ENCODE data around the gene CBARP.
A peak's percentile ranks its signal among the peaks of the same experiment; 100 is the strongest.

The CBARP gene

DNA sequence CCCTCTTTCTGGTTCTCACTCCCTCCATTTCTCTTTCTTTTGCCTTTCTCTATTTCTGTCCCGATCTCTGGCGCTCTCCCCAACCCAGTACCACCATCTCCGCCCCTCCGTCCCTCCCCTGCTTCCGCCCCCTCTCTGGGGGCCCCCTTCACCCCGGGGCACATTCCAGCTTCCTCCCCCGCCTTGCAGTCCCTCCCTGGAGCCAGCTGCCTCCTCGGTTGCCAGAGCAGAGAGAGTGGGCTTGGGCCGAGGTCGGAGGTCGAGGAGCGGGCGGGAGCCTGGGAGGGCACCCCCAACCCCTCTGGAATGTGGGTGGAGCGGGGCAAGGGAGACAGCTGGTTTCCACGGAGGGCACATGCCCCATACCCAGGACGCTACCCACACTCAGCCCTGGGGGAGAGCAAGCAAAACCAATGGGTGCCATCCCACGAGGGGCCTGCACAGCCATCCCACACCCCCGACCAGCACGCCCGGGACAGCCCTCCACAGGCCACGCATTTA, 24.9 kb upstream of the CBARP start:
- DNase-seq = no peak

DNA sequence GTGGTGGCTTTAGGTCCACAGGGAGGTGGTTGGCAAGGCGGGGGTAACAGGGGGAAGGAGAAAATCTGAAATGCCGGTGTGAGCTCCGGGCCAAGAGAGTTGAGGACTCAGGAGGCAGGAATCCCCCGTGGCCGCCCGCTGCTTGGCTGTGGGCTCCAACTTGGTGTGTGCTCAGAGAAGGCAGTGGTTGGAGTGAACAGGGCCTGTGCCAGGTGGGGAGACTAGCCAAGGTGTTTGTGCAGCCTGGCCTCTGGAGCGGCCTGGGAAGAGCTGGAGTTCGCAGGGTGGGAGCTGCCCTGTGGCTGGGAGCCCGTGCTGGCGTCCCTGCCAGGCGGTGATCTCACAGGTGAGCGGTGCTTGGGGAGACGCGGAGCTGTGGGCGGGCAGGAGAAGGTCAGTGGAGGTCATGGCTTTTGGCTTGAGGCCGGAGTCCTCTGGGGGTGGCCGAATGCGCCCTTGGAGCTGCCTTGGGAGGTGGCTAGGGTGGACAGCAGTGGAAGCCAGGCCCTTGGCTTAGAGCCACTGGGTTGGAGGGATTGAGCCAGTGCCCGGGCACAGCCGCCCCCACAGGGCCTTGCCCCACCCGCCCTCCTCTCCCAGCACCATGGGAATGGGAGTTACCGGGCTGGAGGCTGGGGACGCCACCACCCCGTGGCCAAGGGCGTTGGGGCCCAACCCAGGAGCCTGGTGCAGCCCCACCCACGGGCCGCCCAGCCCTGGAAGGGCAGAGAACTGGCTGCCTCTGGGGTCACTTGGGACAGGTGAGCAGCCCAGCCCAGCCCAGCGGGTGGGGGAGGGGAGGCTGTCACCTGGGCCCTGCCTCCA, 24.2 kb upstream of the CBARP start:
- no peak for DNase-seq

DNA sequence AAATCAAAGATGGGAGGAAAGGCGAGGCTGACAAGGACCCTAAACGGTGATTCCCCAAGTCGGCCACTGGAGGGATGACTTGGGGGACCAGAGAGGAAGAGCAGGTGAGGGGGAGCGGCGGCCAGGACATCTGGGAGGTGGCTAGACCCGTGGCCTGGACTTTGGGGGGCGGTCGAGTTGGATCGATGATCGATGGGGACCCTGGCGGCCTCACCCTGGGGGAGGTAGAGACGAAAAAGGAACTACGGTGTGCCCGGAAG, 23.7 kb upstream of the CBARP start:
- DNase-seq = no peak

DNA sequence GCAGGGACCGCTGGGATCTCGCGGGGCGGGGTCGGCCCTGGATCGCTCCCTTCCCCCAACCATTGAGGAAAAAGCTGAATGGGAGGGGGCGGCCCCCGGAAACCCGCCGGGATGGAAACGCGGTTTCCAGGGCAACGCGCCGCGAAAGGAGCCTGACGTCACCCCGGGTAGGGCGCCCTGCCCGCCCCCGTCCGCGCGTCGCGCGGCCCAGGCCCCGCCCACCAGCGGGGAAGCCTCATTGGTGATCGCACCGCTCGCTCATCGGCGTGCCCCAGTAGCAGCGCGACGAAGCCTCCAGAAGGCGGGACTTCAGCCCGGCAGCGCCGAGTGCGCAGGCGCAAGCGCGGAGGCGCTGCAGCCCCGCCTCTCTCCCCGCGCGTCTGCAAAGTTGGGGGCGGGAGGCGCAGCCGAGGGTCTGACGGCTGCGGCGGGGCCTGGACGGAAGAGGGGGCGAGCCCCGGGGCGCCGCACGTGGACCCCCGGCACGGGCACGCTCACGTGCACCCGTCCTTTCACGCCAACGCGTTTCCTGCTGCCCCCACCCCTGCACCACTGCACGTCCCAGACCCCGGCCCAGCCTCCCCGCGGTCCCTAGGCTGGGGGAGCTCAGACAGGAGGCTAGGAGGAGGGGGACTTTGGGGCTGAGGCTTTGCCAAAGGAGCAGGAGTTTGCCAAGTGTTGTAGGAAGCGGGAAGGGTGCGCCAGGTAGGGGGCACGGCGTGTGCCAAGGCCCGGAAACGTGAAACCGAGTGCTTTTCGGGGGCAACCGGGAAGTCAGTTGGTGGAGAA, 23.1 kb upstream of the CBARP start:
- DNase-seq = peak; percentile 81

DNA sequence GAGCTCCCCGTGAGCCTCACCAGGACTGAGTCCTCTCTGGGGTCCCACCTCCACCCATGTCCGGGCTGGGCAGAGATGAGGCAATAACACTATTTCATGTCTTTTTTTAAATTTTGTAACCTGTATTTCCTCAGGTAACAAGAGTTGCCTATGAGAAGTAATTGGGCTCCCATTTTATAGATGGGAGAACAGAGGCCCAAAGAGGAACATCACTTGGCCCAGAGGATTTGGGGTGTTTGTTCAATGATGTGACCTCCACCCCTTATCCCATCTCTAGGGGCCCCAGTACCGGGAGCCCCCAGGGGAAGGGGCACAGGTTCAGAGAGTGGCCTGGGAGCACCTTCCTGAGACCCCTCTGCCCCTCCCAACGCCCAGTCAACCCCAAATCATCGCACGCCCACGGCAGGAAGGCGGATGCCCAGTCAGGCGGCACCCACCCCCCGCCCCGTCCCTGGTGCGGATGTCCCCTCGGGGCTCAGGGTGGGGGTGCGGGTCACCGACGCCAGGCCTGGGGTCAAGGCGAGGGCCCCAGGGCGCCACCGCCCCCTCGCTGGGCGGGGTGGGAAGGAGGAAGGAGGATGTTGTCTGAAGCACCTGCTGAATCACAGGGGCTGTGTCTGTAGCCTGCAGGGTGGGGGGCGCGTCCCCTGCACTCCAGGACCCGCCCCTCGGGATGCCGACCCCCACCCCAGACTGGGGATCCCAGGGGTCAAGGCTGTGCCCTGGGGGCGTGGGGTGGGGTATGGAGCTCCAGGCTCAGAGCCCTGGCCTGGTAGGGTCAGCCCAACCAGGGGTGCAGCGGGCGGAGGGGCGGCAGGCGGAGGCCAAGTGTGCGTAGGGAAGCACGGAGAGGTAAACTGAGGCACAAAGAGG, 22.3 kb upstream of the CBARP start:
- no peak for DNase-seq

DNA sequence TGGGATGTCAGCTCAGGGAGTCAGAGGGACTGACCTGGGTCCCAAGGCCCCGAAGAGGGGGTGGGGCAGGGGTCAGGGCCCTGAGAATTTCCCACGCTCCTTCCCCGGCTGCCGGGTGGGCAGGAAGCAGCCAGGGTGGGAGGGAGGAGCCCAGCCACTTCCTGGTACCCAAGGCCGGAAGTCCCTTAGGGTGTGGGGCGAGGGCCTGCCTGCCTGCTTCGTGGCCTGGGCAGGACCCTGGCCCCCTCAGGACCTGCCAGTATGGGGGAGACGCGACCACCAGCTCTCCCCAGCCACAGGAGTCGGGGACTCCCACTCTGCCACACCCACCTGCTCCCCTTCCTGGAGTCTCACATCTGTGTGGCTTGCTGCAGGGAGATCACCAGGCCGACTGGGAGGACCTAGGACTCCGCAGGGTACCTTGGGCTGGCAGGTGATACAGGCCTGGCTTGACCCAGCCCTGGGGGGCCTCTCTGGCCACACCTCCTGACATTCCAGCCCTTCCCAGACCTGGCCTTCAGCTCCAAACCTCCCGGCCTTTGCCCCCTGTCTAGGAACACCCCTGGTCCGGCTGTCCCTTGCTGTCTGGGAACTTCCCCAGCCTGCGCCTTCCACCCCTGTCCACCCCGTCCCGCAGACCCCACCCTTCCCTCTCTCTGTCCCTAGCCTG, 21.5 kb upstream of the CBARP start:
- no peak for DNase-seq

DNA sequence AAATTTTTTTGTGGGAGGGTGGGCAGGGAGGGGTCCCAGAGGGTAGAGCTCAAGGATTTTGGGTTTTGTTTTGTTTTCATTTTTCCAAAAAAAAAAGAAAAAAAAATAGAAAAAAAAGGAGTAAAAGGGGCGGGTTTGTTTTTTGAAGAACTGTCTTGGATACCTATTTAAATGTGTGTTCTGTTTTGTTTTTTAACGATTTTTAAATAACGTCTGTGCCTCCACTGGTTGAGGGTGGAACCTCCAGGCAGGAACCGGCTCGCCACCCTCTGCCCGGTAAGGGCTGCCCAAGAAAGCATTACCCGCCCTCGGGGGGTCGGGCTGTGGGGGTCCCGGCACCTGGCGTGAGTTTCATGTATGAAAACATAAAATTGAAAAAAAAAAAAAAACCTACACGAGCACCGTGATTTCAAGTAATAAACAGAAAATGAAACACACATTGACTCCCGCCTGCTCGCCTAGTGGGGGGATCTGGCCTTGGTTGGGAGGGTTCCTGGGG, 21.0 kb upstream of the CBARP start:
- DNase-seq = no peak

DNA sequence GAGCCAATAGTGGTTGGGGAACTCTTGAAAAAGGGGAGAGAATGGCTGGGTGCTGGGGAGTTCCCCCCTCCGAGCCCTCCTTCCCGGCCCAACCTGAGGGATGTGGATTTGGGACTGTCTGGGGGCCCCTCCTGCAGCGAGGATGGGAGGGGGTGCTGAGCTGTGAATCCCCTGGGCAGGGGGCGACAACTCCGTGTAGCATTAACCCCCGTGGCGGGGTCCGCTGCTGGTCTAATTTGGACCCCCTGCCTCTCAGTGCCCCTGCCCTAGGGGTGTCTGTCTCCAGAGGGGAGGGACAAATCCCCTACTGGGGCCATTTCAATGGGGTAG, 20.3 kb upstream of the CBARP start:
- DNase-seq = no peak

DNA sequence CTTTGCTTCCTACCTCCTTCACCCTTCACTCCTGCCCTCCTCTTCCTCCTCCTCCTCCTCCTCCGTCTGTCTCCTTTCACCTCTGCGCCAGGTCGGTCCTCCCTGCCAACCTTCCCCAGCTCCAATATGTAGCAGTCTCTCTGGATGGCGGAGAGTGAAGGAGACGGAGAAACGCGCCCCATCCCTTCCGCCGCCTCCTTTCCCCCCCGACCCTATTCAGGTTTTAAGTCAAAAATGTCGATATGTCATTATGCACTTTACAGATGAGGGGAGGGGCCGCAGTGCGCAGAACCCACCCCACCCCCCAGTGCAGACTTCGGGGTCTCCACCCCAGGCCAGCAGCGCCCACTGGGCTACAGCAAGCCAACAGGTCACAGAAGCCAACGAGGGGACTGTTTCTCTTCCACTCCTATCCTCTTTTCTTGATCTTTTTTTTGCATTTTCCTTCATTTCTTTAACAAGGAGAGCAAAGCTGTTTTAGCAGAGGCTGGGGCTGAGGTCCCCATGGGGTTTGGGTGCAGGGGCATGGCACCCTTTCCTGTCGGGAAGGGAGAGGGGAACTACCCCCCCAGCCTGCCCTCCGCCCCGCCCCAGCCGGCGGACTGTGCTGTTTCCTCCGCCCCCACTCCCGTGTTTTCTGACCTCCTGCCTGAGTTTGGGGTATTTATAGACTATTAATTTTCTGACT, 19.8 kb upstream of the CBARP start:
- no peak for DNase-seq

DNA sequence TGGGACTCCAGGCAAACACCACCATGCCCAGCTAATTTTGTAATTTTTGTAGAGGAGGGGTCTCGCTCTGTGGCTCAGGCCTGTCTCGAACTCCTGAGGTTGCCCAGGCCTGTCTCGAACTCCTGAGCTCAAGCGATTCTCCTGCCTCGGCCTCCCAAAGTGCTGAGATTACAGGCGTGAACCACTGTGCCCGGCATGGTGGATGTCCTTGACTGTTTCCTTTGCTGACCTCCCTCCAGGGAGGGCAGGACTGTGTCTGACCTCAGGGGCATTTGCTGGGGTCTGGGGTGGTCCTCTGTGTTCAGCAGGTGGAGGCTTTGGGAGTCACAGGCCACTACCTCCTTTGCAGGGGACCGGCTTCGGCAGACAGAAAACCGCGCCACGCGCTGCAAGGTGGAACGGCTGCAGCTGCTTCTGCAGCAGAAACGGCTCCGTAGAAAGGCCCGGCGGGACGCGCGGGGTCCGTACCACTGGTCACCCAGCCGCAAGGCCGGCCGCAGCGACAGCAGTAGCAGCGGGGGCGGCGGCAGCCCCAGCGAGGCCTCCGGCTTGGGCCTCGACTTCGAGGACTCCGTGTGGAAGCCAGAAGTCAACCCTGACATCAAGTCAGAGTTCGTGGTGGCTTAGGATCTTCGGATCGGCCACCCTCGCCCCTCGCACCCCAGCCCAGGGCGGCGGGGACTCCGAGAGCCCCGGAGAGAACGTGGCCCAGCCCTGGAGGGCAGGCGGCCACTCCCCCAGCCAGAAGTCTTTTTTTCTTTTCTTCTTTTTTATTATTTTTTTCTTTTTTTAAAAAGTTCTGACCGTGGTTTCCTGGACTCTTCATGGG, 19.1 kb upstream of the CBARP start:
- DNase-seq = no peak

DNA sequence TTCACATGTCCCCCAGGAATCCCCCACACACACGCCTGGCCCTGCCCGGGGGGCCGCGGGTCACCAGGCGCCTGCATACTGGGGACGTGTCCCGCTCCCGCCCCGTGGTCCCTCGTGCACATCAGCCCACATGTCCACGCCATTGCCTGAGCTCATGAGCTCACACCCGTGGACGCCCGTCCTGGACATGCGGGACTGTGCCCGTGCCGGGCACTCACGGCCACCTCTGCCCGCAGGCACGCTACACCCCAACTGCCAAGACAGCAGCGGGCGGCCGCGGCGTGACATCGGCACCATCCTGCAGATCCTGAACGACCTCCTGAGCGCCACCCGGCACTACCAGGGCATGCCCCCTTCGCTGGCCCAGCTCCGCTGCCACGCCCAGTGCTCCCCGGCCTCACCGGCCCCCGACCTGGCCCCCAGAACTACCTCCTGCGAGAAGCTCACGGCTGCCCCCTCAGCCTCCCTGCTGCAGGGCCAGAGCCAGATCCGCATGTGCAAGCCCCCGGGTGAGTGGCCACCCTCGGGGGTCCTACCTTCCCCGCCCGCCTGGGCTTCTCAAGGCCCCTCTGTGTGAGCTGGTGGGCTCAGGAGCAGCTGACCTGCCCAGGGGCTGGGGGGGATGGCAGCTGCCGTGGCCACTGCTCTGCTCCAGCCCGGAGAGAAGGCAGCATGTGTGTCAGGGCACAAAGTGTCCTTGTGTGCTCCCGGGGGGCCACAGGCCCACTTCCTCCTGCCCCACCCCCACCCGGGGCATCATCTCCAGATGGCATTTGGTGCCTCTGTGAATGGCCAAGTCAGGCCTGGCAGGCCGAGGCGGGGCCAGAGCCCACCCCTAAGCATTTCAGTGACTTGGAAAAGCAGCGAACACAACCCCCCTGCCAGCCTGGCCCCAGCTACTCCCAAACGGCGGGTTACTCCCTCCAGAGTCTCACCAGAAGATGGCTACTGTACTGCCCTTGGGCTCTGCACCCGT, 17.7 kb upstream of the CBARP start:
- no peak for DNase-seq

DNA sequence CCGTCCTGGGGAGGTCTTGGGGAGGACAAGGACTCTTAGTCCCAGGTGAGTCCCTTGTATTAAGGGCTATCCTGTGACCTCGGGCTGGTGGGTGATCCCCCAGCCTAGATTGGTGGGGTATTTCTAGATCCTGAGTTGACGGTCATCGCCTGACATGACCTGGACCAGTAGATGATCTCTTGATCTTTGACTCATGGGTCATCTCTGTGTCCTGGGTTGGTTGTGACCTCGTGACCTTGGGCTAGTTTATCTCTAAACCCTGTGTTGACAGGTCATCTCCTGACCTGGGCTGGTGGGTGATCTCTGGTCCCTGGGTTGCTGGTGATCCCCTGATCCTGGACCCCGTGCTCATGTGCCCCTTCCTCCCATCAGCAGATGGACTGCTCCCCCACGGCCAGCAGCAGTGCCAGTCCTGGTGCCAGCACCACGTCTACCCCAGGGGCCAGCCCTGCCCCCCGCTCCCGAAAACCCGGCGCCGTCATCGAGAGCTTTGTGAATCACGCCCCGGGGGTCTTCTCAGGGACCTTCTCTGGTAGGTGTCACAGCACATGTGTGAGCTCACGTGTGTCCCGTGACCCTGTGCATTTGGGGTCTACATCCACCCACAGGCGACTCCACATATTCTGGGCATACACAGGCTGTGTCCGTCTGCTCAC, 16.9 kb upstream of the CBARP start:
- DNase-seq = no peak

DNA sequence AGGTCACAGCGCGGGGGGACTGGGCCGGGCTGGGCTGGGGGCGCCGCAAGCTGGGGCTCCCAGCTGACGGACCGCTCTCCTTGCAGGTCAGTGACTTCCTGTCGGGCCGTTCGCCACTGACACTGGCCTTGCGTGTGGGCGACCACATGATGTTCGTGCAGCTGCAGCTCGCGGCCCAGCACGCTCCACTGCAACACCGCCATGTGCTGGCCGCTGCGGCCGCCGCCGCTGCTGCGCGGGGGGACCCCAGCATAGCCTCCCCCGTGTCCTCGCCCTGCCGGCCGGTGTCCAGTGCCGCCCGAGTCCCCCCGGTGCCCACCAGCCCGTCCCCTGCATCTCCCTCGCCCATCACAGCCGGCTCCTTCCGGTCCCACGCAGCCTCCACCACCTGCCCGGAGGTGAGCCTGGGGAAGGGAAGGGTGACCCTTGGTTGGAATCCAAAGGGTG, 16.3 kb upstream of the CBARP start:
- no peak for DNase-seq

DNA sequence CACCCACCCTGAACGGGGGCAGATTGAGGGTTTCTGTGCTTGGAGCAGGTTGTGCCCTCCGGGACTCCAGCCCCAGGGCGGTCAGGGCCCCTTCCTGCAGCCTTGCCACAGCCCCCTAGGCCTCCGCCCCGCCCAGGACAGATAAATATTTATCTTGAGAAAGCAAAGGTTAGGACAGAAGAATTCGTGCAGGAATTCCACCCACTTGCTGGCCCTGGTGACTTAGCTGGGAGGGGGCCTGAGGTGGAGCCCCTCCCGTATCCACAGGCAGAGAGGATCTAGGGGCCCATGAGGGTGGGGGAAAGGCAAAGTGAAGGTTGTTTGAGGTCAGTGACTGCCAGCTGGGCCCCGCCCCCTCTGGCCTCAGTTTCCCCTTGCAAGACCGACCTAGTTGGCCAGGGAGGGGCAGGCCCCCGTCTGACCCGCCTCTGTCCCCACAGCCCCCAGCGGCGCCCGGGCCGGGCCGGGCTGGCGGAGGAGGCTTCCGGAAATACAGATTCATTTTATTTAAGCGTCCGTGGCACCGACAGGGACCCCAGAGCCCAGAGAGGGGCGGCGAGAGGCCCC, 15.8 kb upstream of the CBARP start:
- no peak for DNase-seq

DNA sequence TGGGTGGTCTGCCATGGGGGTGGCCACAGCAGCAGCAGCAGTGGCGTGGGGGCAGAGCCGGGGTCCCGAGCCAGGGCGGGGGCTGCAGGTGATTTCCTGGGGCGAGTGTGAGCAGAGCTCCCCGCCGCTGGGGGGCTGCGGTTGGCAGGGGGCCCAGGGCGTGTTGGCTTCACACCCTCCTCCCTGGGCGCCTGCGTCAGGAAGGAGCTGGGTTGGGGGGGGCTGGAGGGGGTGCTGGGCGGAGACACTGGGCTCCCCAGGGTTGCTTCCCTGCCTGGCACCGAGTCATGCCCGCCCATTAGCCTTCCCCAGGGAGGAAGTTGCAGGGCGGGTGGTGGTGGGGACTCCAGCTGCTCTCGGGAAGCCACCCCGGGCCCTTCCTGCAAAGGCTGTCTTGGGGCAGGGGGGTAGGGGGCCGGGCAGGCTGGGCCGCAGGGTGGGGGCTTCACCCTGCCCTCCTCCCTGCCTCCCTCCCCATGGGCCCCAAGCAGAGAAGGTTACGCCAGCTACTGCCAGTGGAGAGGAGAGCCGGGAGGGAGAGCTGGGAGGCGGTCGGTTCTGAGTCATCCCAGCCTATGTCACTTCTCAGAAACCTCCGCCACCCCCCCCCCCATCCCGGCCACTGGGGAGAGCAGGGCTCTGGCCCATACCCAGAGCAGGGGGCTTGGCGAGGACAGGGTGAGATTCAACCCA, 15.2 kb upstream of the CBARP start:
- DNase-seq = no peak

DNA sequence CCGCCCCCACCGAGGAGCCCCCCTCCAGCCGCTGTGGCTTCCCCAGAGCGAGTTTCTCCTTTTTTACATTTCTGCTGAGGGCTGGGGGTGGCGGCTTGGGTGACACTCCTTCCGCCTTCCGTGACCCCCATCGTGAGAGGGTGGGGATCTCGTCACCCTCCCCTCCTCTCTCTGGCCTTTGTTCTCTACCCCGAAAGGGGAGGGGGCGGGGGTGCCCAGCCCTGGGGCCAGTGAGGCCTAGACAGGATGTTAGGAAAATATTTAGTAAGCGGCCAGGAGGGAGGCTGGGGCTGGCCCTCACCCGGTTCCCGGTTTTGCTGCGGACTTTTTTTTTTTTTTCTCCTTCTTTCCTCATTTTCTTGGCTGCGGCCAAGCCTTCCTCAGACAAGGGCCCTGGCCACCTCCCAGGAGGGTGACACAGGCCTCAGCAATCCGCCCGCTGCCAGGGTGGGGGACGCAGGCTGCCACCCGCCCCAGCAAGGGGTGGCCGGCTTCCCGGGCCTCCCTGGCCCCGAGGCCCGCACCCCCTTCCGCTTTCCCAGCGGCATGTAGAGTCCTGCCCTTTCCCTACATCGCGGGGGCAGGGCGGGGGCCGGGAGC, 14.5 kb upstream of the CBARP start:
- DNase-seq = no peak

DNA sequence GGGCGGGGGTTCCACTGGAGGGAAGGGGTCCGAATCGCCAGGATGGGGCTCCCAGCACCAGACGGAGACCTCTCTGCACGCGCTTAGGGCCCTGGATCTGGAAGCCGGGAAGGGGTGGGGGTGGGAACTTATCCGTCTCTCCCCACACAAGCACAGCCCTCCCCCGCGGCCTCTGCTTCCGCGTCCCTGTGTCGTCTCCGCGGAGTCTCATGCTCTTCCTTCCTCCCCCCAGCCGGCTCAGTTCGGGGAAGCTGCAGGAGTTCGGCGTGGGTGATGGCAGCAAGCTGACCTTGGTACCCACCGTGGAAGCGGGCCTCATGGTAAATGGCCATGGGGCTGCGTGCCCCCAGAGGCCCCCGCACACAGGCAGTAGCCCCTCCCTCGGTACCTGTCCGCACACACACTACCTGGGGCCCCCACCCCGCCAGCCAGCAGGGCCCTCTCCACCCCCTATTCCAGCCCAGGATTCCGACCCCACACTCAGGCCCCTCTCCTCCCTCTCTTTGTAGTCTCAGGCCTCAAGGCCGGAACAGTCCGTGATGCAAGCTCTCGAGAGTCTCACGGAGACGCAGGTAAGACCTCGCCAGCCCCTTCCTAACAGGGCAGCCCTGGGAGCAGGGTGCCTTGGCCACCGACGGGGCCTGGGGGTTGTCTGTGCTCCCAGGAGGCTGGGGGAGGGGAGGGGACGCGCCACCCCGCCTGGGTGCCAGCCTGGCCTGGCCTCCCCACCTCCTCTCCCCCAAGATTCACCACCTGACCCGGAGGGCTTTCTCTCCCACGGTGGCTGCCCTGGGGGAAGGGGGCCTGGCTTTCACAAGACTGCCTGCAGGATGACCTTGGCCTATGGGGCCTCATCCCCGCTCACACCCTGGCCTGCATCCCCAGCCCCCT, 13.8 kb upstream of the CBARP start:
- DNase-seq = no peak
